IMR-90 (cell line): ENCODE data around the gene PITX1.

ENCODE experiments used
- BHLHE40 ChIP-seq: fragments of 150-350 bp; IDR thresholded peaks from 2 replicates; pipeline ENCODE4 v1.6.1; 2016; ENCODE audit warnings: mild to moderate bottlenecking, low read depth, low read length
- CEBPB ChIP-seq: IDR thresholded peaks from 2 replicates; pipeline ENCODE4 v1.6.1; 2012; ENCODE audit warnings: low read depth, low read length, improper control_type of control experiment
- FOS ChIP-seq: fragments of 150-350 bp; IDR thresholded peaks from 2 replicates; pipeline ENCODE4 v1.6.1; 2016; ENCODE audit warnings: low read depth, low read length
- MAZ ChIP-seq: IDR thresholded peaks from 2 replicates; pipeline ENCODE4 v1.6.1; 2012; ENCODE audit warnings: low read depth, mild to moderate bottlenecking, low read length, improper control_type of control experiment, moderate library complexity, borderline replicate concordance
- MXI1 ChIP-seq: IDR thresholded peaks from 2 replicates; pipeline ENCODE4 v1.6.1; 2012; ENCODE audit warnings: low read depth, mild to moderate bottlenecking, low read length, moderate library complexity, borderline replicate concordance
- POLR2A ChIP-seq: IDR thresholded peaks from 2 replicates; pipeline ENCODE4 v1.6.1; 2012; ENCODE audit warnings: mild to moderate bottlenecking, low read depth, low read length
- SMC3 ChIP-seq: fragments of 150-350 bp; IDR thresholded peaks from 2 replicates; pipeline ENCODE4 v1.6.1; 2016; ENCODE audit warnings: low read depth, mild to moderate bottlenecking, antibody characterized with exemption, low read length, moderate library complexity
- TF ChIP-seq, protein P1 (sequence below): conservative IDR thresholded peaks from 2 replicates; pipeline ENCODE4 v1.5.1; 2012; ENCODE audit warnings: mild to moderate bottlenecking, low read depth, low read length, improper control_type of control experiment
- TF ChIP-seq, protein P2 (sequence below): fragments of 150-350 bp; IDR thresholded peaks from 2 replicates; pipeline ENCODE4 v1.6.1; 2017; ENCODE audit warnings: mild to moderate bottlenecking, antibody characterized with exemption, low read length, low read depth
- TF ChIP-seq, protein P3 (sequence below): fragments of 150-350 bp; IDR thresholded peaks from 2 replicates; pipeline ENCODE4 v1.6.1; 2016; ENCODE audit warnings: low read depth, mild to moderate bottlenecking, low read length, moderate library complexity, borderline replicate concordance

DNA sequence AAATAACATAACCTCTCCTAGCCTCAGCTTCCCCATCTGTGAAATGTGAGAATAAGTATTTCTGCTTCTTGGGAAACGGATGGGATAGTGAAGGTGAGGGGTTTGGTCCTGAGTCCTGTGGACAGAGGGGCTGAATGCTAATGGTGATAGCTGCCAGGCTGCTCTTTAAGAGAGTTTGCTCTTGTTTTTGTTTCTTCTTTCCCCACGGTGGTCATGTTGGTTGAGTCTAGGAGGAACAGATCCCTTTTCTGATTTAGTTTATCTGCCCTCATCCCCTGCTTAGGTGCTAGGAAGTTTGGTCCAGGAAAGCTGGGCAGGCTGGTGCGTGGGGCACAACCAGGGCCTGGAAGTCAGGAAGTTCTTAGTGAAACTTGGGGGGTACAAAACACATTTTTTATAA is 7.7 kb upstream of the PITX1 start:
- TF ChIP-seq, protein P1, sequence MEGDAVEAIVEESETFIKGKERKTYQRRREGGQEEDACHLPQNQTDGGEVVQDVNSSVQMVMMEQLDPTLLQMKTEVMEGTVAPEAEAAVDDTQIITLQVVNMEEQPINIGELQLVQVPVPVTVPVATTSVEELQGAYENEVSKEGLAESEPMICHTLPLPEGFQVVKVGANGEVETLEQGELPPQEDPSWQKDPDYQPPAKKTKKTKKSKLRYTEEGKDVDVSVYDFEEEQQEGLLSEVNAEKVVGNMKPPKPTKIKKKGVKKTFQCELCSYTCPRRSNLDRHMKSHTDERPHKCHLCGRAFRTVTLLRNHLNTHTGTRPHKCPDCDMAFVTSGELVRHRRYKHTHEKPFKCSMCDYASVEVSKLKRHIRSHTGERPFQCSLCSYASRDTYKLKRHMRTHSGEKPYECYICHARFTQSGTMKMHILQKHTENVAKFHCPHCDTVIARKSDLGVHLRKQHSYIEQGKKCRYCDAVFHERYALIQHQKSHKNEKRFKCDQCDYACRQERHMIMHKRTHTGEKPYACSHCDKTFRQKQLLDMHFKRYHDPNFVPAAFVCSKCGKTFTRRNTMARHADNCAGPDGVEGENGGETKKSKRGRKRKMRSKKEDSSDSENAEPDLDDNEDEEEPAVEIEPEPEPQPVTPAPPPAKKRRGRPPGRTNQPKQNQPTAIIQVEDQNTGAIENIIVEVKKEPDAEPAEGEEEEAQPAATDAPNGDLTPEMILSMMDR: no peak
- TF ChIP-seq, protein P2, sequence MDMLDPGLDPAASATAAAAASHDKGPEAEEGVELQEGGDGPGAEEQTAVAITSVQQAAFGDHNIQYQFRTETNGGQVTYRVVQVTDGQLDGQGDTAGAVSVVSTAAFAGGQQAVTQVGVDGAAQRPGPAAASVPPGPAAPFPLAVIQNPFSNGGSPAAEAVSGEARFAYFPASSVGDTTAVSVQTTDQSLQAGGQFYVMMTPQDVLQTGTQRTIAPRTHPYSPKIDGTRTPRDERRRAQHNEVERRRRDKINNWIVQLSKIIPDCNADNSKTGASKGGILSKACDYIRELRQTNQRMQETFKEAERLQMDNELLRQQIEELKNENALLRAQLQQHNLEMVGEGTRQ: no peak
- TF ChIP-seq POLR2A (no peak), BHLHE40 (no peak), CEBPB (no peak), MAZ (no peak), SMC3 (no peak), MXI1 (no peak), FOS (no peak)
- TF ChIP-seq, protein P3, sequence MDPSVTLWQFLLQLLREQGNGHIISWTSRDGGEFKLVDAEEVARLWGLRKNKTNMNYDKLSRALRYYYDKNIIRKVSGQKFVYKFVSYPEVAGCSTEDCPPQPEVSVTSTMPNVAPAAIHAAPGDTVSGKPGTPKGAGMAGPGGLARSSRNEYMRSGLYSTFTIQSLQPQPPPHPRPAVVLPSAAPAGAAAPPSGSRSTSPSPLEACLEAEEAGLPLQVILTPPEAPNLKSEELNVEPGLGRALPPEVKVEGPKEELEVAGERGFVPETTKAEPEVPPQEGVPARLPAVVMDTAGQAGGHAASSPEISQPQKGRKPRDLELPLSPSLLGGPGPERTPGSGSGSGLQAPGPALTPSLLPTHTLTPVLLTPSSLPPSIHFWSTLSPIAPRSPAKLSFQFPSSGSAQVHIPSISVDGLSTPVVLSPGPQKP: no peak
